Endothelial cell (in vitro differentiated cells): ENCODE measurements around the gene PRELP. TPM values are rescaled to one million over a fixed set of nuclear protein-coding genes. Genes with fewer than 3 reads are reported as not detected.

Experiments used
- DNase-seq: peaks from one replicate; pipeline ENCODE4 v3.0.0; 2021; ENCODE audit warnings: low spot score
- H3K27ac Mint-ChIP-seq: one replicate; pipeline ENCODE4 v1.8.0; 2021; ENCODE audit warnings: mixed read lengths, inconsistent platforms; ENCODE audit not compliant: unreplicated experiment
- H3K27me3 Mint-ChIP-seq: one replicate; pipeline ENCODE4 v1.8.0; 2021; ENCODE audit warnings: mild to moderate bottlenecking, moderate library complexity, mixed read lengths, inconsistent platforms; ENCODE audit not compliant: unreplicated experiment
- H3K36me3 Mint-ChIP-seq: one replicate; pipeline ENCODE4 v1.8.0; 2021; ENCODE audit warnings: mild to moderate bottlenecking, low read depth, mixed read lengths, inconsistent platforms; ENCODE audit not compliant: unreplicated experiment
- H3K4me1 Mint-ChIP-seq: one replicate; pipeline ENCODE4 v1.8.0; 2021; ENCODE audit warnings: mild to moderate bottlenecking, mixed read lengths, inconsistent platforms; ENCODE audit not compliant: unreplicated experiment
- H3K4me3 Mint-ChIP-seq: one replicate; pipeline ENCODE4 v1.8.0; 2021; ENCODE audit warnings: mild to moderate bottlenecking, mixed read lengths, inconsistent platforms; ENCODE audit not compliant: unreplicated experiment
- H3K9me3 Mint-ChIP-seq: one replicate; pipeline ENCODE4 v1.8.0; 2021; ENCODE audit warnings: mixed read lengths, inconsistent platforms; ENCODE audit not compliant: unreplicated experiment
- total RNA-seq: library from RNA; stranded (reverse); fragmentation: NEBNext Ultra II Directional; extraction: Animal tissue kit (Norgen Biotek cat#: 25700); gene quantifications from one replicate; pipeline ENCODE4 v1.2.1, GENCODE V29; 2021; ENCODE audit not compliant: unreplicated experiment
- TF ChIP-seq, protein P1 (sequence below): fragments of 200-600 bp; sonication (generic); IDR thresholded peaks from one replicate; pipeline ENCODE4 v1.5.0; 2021; ENCODE audit warnings: antibody characterized with exemption; ENCODE audit not compliant: unreplicated experiment

Gene PRELP
- total RNA-seq, 1 donor from 2014 or later: 0.13 TPM

DNA sequence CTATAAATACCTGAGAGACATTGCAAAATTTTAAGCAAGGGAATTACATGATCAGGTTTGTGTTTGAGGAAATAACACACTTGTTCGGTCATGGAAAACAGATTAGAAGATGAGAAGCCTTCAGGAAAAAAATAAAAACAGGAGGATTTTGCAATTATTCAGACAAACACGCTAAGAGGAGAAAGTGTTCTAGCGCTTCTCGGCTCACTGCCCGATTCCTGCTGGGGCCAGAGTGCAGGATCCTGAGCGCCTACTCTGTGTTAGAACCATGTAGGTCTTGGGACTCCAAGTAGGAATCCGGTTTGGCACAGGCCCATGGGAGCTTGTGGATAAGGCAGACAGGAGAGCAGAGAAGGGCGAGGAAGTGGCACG, 8.1 kb upstream of the PRELP start:
- TF ChIP-seq, protein P1, sequence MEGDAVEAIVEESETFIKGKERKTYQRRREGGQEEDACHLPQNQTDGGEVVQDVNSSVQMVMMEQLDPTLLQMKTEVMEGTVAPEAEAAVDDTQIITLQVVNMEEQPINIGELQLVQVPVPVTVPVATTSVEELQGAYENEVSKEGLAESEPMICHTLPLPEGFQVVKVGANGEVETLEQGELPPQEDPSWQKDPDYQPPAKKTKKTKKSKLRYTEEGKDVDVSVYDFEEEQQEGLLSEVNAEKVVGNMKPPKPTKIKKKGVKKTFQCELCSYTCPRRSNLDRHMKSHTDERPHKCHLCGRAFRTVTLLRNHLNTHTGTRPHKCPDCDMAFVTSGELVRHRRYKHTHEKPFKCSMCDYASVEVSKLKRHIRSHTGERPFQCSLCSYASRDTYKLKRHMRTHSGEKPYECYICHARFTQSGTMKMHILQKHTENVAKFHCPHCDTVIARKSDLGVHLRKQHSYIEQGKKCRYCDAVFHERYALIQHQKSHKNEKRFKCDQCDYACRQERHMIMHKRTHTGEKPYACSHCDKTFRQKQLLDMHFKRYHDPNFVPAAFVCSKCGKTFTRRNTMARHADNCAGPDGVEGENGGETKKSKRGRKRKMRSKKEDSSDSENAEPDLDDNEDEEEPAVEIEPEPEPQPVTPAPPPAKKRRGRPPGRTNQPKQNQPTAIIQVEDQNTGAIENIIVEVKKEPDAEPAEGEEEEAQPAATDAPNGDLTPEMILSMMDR: no peak
- peaks cover 5% of the 10 kb centered on the region for H3K27me3 Mint-ChIP-seq
- no peak for DNase-seq
- H3K9me3 Mint-ChIP-seq: no peaks in the 10 kb centered on the region
- no peak overlapping the region for H3K4me3 Mint-ChIP-seq
- H3K4me1 Mint-ChIP-seq: peaks cover 34% of the 10 kb centered on the region
- H3K27ac Mint-ChIP-seq: peak overlapping the region; percentile 54
- H3K36me3 Mint-ChIP-seq: no peaks in the 10 kb centered on the region

DNA sequence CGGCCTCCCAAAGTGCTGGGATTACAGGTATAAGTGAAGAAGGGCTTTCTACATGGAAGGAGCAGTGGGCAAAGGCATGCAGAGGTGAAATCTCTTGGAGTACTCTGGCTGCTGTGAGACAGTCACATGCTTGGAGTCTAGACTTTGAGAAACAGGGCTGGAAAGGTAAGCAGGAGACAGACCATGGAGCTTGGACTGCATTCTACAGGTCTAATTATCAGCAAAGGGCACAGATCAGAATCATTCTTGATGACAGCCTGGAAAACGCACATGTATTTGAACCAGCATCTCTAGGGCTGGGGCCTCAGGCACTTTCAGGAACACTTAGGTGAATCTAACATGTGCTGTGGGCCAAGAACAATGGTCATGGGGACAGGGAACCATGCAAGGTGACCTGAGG, 7.3 kb upstream of the PRELP start:
- DNase-seq: no peak
- Mint-ChIP-seq H3K36me3 (no peaks in the 10 kb centered on the region), H3K27me3 (peaks cover 5% of the 10 kb centered on the region), H3K9me3 (no peaks in the 10 kb centered on the region), H3K4me3 (no peak overlapping the region), H3K27ac (peak overlapping the region; percentile 49), H3K4me1 (peaks cover 33% of the 10 kb centered on the region)
- TF ChIP-seq, protein P1: no peak

DNA sequence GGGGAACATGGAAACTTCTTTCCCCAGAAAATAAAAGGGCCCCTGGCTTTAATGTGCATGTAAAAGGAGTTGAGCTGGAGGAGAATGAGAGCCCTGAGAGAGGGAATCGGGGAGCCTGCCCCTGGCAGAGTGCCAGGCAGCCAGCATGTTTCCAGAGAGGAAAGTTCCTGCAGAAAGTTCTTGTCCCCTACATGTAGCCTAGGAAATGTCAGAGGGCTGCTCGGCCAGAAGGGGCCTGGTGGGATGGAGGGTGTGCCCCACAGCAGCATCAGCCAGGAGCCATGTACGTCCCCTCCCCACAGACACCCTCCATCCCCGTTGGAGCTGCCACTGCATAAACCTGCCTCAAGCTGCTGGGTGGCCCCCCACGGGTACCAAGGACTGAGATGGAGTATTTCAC, 5.4 kb upstream of the PRELP start:
- Mint-ChIP-seq H3K27ac (no peak overlapping the region), H3K4me3 (no peak overlapping the region), H3K36me3 (no peaks in the 10 kb centered on the region), H3K27me3 (peaks cover 2% of the 10 kb centered on the region), H3K9me3 (no peaks in the 10 kb centered on the region), H3K4me1 (peaks cover 23% of the 10 kb centered on the region)
- TF ChIP-seq, protein P1: no peak
- no peak for DNase-seq

DNA sequence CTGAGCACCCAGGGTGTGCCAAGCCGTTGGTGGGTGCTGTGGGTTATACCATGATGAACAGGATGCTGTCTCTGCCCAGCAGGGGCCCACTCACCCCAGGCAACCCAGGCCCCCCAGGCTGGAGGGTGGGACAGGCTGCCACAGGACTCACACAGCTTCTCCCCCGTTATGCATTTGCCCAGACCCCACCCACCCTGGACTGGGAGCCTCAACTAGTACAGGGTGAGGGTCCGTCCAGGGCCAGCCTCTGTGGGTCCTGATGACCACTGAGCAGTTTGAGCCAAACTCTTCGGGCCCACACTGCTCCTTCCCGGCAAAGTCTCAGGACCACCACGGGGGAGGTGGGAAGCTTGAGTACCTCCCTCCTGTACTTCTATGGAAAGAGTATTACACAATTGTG, 3.8 kb upstream of the PRELP start:
- Mint-ChIP-seq H3K36me3 (no peaks in the 10 kb centered on the region), H3K9me3 (no peaks in the 10 kb centered on the region), H3K4me1 (peaks cover 15% of the 10 kb centered on the region), H3K27ac (no peak overlapping the region), H3K27me3 (peaks cover 2% of the 10 kb centered on the region), H3K4me3 (no peak overlapping the region)
- TF ChIP-seq, protein P1: no peak
- DNase-seq: no peak

DNA sequence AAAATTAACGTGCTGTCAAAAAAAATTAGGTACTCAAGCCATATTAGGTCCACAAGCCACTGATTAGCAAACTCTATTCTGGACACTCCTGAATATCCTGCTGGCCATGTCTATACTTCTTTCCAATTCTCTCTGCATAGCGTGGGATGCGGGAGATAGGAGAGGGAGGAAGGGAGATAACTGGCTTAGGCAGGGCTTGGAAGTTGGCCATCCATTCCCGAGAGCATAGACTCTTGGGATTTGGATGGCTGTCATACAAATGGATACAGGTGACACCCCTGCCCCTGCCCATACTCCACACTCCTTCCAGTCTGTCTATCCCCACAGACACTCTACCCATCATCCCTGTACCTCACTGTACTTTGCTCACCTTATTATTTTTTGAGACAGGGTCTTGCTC, 2.3 kb upstream of the PRELP start:
- TF ChIP-seq, protein P1: no peak
- peaks cover 4% of the 10 kb centered on the region for H3K27me3 Mint-ChIP-seq
- H3K36me3 Mint-ChIP-seq: no peaks in the 10 kb centered on the region
- H3K4me3 Mint-ChIP-seq: no peak overlapping the region
- peaks cover 5% of the 10 kb centered on the region for H3K4me1 Mint-ChIP-seq
- no peaks in the 10 kb centered on the region for H3K9me3 Mint-ChIP-seq
- H3K27ac Mint-ChIP-seq: no peak overlapping the region
- DNase-seq: no peak
